GM23338 (cell line): ENCODE measurements around the gene ADGRG7.

Source experiments
- CREB1 ChIP-seq: fragments of 250-450 bp; sonication (Bioruptor Pico); IDR thresholded peaks from 2 replicates; pipeline ENCODE4 v1.5.0; 2020; ENCODE audit warnings: low read depth, mild to moderate bottlenecking, moderate library complexity
- EZH2 ChIP-seq: fragments of 200-600 bp; sonication (generic); IDR thresholded peaks from one replicate; pipeline ENCODE4 v1.8.0; 2017; ENCODE audit warnings: antibody characterized with exemption, mild to moderate bottlenecking, low read depth; ENCODE audit not compliant: unreplicated experiment
- EZH2phosphoT487 ChIP-seq: fragments of 200-600 bp; sonication (generic); IDR thresholded peaks from one replicate; pipeline ENCODE4 v1.8.1; 2018; ENCODE audit warnings: antibody characterized with exemption; ENCODE audit not compliant: unreplicated experiment
- JUNB ChIP-seq: IDR thresholded peaks from one replicate; pipeline ENCODE4 v1.6.1; 2016; ENCODE audit warnings: antibody characterized with exemption; ENCODE audit not compliant: unreplicated experiment
- NANOG ChIP-seq: IDR thresholded peaks from 2 replicates; pipeline ENCODE4 v1.6.1; 2016; ENCODE audit warnings: antibody characterized with exemption, borderline replicate concordance
- POLR2AphosphoS5 ChIP-seq: IDR thresholded peaks from 2 replicates; pipeline ENCODE4 v1.6.1; 2016; ENCODE audit warnings: antibody characterized with exemption, low read depth
- REST ChIP-seq: IDR thresholded peaks from one replicate; pipeline ENCODE4 v1.6.1; 2018; ENCODE audit warnings: antibody characterized with exemption; ENCODE audit not compliant: unreplicated experiment
- STAT1 ChIP-seq: IDR thresholded peaks from one replicate; pipeline ENCODE4 v1.6.1; 2016; ENCODE audit warnings: antibody characterized with exemption; ENCODE audit not compliant: unreplicated experiment
- ZNF462 ChIP-seq: fragments of 250-450 bp; sonication (Bioruptor Pico); IDR thresholded peaks from 2 replicates; pipeline ENCODE4 v1.5.0; 2020; ENCODE audit warnings: mild to moderate bottlenecking, moderate library complexity
- TF ChIP-seq, protein P1 (sequence below), 2 experiments: fragments of 200-600 bp in 1 of 2; sonication (generic) in 1 of 2; conservative IDR thresholded peaks; 2 replicates each; pipeline versions ENCODE4 v1.5.1 to v1.6.1; 2016 to 2017; ENCODE audit warnings: antibody characterized with exemption in 2 of 2, low read depth in 2 of 2, mild to moderate bottlenecking in 2 of 2, moderate library complexity in 1 of 2

DNA sequence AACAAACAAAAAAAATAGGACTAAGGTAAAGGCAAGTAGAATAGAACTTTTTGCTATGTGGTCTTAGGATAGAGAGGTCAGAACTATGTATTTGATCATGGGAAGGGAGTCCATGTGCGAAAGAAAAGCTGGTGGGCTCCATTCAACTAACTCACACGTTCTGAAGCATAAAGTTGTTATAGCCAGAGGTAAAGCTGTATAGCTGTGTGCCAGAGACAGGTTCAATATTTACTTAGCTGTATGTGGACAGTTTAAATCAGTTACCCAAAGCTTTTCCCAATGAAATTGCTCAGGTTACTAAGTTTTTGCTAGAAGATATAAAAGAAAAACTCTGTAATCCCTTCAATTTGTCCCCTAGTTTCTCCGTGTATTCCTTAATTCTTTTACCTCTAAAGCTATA, 37.8 kb downstream of the ADGRG7 start:
- TF ChIP-seq, protein P1, sequence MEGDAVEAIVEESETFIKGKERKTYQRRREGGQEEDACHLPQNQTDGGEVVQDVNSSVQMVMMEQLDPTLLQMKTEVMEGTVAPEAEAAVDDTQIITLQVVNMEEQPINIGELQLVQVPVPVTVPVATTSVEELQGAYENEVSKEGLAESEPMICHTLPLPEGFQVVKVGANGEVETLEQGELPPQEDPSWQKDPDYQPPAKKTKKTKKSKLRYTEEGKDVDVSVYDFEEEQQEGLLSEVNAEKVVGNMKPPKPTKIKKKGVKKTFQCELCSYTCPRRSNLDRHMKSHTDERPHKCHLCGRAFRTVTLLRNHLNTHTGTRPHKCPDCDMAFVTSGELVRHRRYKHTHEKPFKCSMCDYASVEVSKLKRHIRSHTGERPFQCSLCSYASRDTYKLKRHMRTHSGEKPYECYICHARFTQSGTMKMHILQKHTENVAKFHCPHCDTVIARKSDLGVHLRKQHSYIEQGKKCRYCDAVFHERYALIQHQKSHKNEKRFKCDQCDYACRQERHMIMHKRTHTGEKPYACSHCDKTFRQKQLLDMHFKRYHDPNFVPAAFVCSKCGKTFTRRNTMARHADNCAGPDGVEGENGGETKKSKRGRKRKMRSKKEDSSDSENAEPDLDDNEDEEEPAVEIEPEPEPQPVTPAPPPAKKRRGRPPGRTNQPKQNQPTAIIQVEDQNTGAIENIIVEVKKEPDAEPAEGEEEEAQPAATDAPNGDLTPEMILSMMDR (conservative IDR thresholded peaks at IDR 0.05; ENCODE audit: low read depth in 2 of 2), result no peak
- TF ChIP-seq EZH2phosphoT487, result no peak
- TF ChIP-seq EZH2, result no peak
- no peak for TF ChIP-seq POLR2AphosphoS5
- no peak for TF ChIP-seq REST
- no peak for TF ChIP-seq STAT1
- TF ChIP-seq CREB1 (CRISPR knock-in tag), result no peak
- TF ChIP-seq ZNF462 (CRISPR knock-in tag), result no peak
- no peak for TF ChIP-seq JUNB
- no peak for TF ChIP-seq NANOG
